SIG-M5 treated with dmso at 0.1 percent for 504 hours (cell line): Measurements from ENCODE around the gene OPCML.

ENCODE experiments used
- DNase-seq: peaks from one replicate; lab custom pipeline; 2025; ENCODE audit not compliant: unreplicated experiment; lab: John Stamatoyannopoulos, UW

Gene OPCML

GRCh38 chr11:132907651-132908413 is 624.5 kb downstream of the OPCML start:
- no peak for DNase-seq

GRCh38 chr11:132904607-132905006 is 627.7 kb downstream of the OPCML start:
- no peak for DNase-seq

- DNase-seq = no peak
Observed at GRCh38 chr11:132904091-132904490, 628.2 kb downstream of the OPCML start.

GRCh38 chr11:132901638-132902471 is 630.4 kb downstream of the OPCML start:
- DNase-seq = no peak

- no peak for DNase-seq
Observed at GRCh38 chr11:132898676-132899075, 633.6 kb downstream of the OPCML start.

- no peak for DNase-seq
Observed at GRCh38 chr11:132898021-132898420, 634.3 kb downstream of the OPCML start.

GRCh38 chr11:132895340-132895739 is 637.0 kb downstream of the OPCML start:
- no peak for DNase-seq

- no peak for DNase-seq
Observed at GRCh38 chr11:132894606-132895005, 637.7 kb downstream of the OPCML start.

- no peak for DNase-seq
Observed at GRCh38 chr11:132892876-132893275, 639.4 kb downstream of the OPCML start.

- no peak for DNase-seq
Observed at GRCh38 chr11:132888226-132888625, 644.1 kb downstream of the OPCML start.

GRCh38 chr11:132886335-132886734 is 646.0 kb downstream of the OPCML start:
- DNase-seq = no peak

- no peak for DNase-seq
Observed at GRCh38 chr11:132883241-132883640, 649.1 kb downstream of the OPCML start.

GRCh38 chr11:132881622-132882021 is 650.7 kb downstream of the OPCML start:
- DNase-seq = no peak

- DNase-seq = no peak
Observed at GRCh38 chr11:132878111-132878510, 654.2 kb downstream of the OPCML start.

GRCh38 chr11:132876705-132877104 is 655.6 kb downstream of the OPCML start:
- no peak for DNase-seq

GRCh38 chr11:132876239-132876638 is 656.1 kb downstream of the OPCML start:
- DNase-seq = no peak

GRCh38 chr11:132874638-132875037 is 657.7 kb downstream of the OPCML start:
- no peak for DNase-seq

GRCh38 chr11:132873841-132874240 is 658.5 kb downstream of the OPCML start:
- DNase-seq = no peak

- DNase-seq = no peak
Observed at GRCh38 chr11:132872211-132872610, 660.1 kb downstream of the OPCML start.

GRCh38 chr11:132866783-132867545 is 665.3 kb downstream of the OPCML start:
- DNase-seq = no peak

- no peak for DNase-seq
Observed at GRCh38 chr11:132865623-132866022, 666.7 kb downstream of the OPCML start.
